ENCODE data around the gene SLC41A2.
"Not testable (repeated sequence)": the region's sequence is repeated elsewhere in the genome, so short reads cannot be mapped to it uniquely, and the experiment has no call there.

DNA sequence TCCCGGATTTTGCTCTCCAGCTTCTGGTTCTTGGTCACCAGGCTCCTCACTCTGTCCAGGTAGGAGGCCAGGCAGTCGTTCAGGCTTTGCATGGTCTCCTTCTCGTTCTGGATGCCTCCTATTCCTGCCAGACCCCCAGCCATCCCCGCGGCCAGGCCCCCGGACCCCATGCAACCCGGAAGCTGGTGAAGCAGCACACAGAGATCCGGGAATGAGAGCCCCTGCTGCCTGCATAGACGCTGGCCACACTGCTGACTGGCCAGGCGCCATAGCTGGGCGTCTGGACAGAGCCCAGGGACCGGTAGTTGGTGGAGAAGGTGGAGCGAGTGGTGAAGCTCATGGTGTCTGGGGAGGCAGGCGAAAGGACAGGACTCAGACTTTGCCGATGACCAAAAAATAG is 19.6 kb upstream of the SLC41A2 start:
- TF ChIP-seq, protein P1, sequence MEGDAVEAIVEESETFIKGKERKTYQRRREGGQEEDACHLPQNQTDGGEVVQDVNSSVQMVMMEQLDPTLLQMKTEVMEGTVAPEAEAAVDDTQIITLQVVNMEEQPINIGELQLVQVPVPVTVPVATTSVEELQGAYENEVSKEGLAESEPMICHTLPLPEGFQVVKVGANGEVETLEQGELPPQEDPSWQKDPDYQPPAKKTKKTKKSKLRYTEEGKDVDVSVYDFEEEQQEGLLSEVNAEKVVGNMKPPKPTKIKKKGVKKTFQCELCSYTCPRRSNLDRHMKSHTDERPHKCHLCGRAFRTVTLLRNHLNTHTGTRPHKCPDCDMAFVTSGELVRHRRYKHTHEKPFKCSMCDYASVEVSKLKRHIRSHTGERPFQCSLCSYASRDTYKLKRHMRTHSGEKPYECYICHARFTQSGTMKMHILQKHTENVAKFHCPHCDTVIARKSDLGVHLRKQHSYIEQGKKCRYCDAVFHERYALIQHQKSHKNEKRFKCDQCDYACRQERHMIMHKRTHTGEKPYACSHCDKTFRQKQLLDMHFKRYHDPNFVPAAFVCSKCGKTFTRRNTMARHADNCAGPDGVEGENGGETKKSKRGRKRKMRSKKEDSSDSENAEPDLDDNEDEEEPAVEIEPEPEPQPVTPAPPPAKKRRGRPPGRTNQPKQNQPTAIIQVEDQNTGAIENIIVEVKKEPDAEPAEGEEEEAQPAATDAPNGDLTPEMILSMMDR (IDR thresholded peaks at IDR 0.05), result not testable (repeated sequence)
- not testable (repeated sequence) for TF ChIP-seq ZFX (IDR thresholded peaks at IDR 0.05; ENCODE audit: borderline replicate concordance)

Data from 22Rv1 (cell line).